DMS114 treated with DMSO at 0.1 percent for 48 hours (cell line): ENCODE measurements around the gene CTCFL.

Source experiments
- DNase-seq: peaks from one replicate; lab custom pipeline; 2025; ENCODE audit not compliant: unreplicated experiment; lab: John Stamatoyannopoulos, UW

The CTCFL gene

GRCh38 chr20:57468523-57469417 is 56.2 kb downstream of the CTCFL start:
- no peak for DNase-seq

- DNase-seq: no peak
These were observed 57.2 kb downstream of the CTCFL start for GRCh38 chr20:57467742-57468141.

GRCh38 chr20:57465943-57466342 is 59.0 kb downstream of the CTCFL start:
- DNase-seq: no peak

GRCh38 chr20:57465486-57465885 is 59.5 kb downstream of the CTCFL start:
- no peak for DNase-seq

- no peak for DNase-seq
These were observed 60.2 kb downstream of the CTCFL start for GRCh38 chr20:57464642-57465211.

- no peak for DNase-seq
These were observed 62.2 kb downstream of the CTCFL start for GRCh38 chr20:57462781-57463180.

GRCh38 chr20:57461726-57462125 is 63.2 kb downstream of the CTCFL start:
- DNase-seq: no peak

- DNase-seq: no peak
These were observed 64.0 kb downstream of the CTCFL start for GRCh38 chr20:57460781-57461465.

GRCh38 chr20:57459897-57460296 is 65.0 kb downstream of the CTCFL start:
- no peak for DNase-seq

GRCh38 chr20:57459278-57459677 is 65.7 kb downstream of the CTCFL start:
- DNase-seq: no peak

- DNase-seq: no peak
These were observed 66.4 kb downstream of the CTCFL start for GRCh38 chr20:57458400-57459160.

GRCh38 chr20:57457243-57458095 is 67.5 kb downstream of the CTCFL start:
- DNase-seq: no peak

- no peak for DNase-seq
These were observed 68.8 kb downstream of the CTCFL start for GRCh38 chr20:57456116-57456515.

GRCh38 chr20:57455386-57455785 is 69.6 kb downstream of the CTCFL start:
- DNase-seq: no peak

GRCh38 chr20:57451795-57452661 is 72.9 kb downstream of the CTCFL start:
- no peak for DNase-seq

GRCh38 chr20:57451431-57451794 is 73.5 kb downstream of the CTCFL start:
- no peak for DNase-seq

- no peak for DNase-seq
These were observed 74.0 kb downstream of the CTCFL start for GRCh38 chr20:57450931-57451330.

- no peak for DNase-seq
These were observed 74.5 kb downstream of the CTCFL start for GRCh38 chr20:57450419-57450818.
